Measurements from ENCODE around the gene ADGRB3.
A peak's percentile ranks its signal among the peaks of the same experiment; 100 is the strongest.
"Not testable (repeated sequence)": the region's sequence is repeated elsewhere in the genome, so short reads cannot be mapped to it uniquely, and the experiment has no call there.

ADGRB3 gene

DNA sequence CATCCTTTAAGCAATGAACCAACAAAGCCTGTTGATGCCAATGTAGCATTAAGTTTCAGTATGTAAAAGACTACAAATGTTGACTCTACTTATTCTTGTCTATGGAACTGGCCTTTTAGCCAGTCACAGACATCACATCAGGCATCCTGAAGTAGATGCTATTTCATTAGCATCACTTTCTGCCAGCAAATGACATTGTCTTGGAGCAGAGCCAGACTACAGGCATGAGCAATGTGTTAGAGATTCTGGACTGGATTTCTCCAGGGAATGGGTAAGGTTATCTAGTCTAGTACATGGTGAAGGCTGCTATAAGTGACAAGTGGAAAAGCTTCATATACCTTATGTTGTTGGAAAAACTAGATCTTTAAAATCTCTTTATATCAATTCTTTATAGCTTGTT is 142.9 kb downstream of the ADGRB3 start:
- DNase-seq (ENCODE audit: low spot score in 2 of 2), result no peak
- no peaks in the 10 kb centered on the region for H3K4me1 ChIP-seq
- H3K27me3 ChIP-seq (ENCODE audit: low read depth), result no peaks in the 10 kb centered on the region
- no peaks in the 10 kb centered on the region for H3K9me3 ChIP-seq
- no peak overlapping the region for H3K4me3 ChIP-seq
- in situ Hi-C loops (cut with MboI; ENCODE audit: low sequenced_read_pairs), result no loop called here
- H3K36me3 ChIP-seq (replicated peaks), result no peaks in the 10 kb centered on the region

DNA sequence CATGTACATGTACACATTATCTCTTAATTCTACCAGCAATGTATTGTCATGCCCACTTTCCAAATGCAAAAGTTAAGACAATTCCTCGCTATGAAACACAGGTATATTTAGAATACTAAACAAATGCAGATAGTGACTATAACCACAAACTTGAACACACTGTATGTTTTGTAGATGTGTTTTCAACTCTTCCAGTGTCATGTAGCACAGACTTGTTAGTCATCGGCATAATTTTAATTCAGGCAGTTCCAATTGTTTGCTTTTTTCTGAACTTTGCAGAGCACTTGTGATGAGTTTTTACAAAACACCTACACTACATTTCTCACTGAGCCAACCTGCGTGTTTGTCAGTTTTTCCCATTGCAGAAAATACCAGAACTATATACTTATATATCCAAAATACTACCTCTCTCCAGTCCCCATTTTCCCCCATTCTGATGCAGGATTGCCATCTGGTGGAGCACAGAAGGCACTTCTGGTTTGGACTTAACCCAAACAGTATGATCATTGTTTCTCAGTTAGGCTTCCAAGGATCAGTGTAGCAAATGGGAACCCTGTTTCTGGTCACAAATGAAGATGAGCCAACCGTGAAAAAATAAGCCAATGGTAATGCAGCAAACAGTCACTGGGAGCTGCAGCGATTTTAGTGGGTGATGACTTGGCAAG is 143.4 kb downstream of the ADGRB3 start:
- no peaks in the 10 kb centered on the region for H3K36me3 ChIP-seq (replicated peaks)
- H3K27me3 ChIP-seq (ENCODE audit: low read depth), result no peaks in the 10 kb centered on the region
- no peaks in the 10 kb centered on the region for H3K4me1 ChIP-seq
- in situ Hi-C loops (cut with MboI; ENCODE audit: low sequenced_read_pairs), result no loop called here
- peak; percentile 34 to 41 for DNase-seq (ENCODE audit: low spot score in 2 of 2)
- no peak overlapping the region for H3K4me3 ChIP-seq
- no peaks in the 10 kb centered on the region for H3K9me3 ChIP-seq

DNA sequence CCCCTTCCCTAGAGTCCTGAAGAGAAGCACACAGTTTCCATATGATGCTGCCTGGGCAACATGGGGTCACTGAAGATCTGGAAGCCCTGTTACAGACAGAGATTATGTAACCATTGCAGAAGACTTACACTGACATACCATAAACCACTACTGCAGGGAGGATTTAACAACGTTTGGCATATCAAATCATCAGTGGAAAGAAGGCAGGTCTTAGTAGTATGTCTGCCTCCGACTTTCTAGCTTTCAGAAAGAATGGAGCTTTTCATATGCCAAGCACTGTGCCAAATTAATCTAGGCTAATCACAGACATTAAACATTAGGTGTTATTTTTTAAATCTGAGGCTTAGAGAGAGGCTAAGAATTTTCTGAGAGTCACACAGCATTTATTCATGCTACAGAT is 144.3 kb downstream of the ADGRB3 start:
- H3K4me1 ChIP-seq, result no peaks in the 10 kb centered on the region
- in situ Hi-C loops (cut with MboI; ENCODE audit: low sequenced_read_pairs), result no loop called here
- no peaks in the 10 kb centered on the region for H3K36me3 ChIP-seq (replicated peaks)

DNA sequence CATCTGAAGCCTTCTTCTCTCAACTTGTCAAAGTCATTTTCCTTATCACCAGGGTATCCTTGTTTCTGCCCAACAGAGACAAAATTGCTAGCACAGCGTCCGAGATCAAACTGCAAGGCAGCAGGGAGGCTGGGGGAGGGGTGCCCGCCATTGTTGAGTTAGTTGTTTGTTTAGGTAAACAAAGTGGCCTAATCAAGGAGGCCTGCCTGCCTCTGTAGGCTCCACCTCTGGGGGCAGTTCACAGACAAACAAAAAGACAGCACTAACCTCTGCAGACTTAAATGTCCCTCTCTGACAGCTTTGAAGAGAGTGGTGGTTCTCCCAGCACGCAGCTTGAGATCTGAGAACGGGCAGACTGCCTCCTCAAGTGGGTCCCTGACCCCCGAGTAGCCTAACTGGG is 155.0 kb downstream of the ADGRB3 start:
- H3K27me3 ChIP-seq (ENCODE audit: low read depth); H3K9me3 ChIP-seq; in situ Hi-C loops (cut with MboI; ENCODE audit: low sequenced_read_pairs); H3K4me3 ChIP-seq; H3K36me3 ChIP-seq (replicated peaks); DNase-seq (ENCODE audit: low spot score in 2 of 2); H3K4me1 ChIP-seq: not testable (repeated sequence)

More for the DNA sequence above, 144.3 kb downstream of the ADGRB3 start:
- Histone ChIP-seq H3K27me3 (ENCODE audit: low read depth) (no peaks in the 10 kb centered on the region), H3K9me3 (no peaks in the 10 kb centered on the region), H3K4me3 (no peak overlapping the region)
- no peak for DNase-seq (ENCODE audit: low spot score in 2 of 2)

DNA sequence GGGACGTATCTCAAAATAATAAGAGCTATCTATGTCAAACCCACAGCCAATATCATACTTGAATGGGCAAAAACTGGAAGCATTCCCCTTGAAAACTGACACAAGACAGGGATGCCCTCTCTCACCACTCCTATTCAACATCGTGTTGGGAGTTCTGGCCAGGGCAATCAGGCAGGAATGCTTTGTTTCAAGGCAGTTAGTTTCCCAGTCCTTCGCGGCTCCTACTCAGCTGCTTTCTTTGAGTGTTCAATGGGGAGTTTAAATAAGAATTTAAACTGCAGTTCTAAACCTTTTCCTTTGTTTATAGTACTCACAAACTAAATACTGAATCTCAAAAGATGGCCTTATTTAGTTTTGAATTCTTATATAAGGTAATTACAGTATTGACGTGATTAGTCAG is 179.9 kb downstream of the ADGRB3 start:
- DNase-seq (ENCODE audit: low spot score in 2 of 2), result peak in 1 of 2 experiments; percentile 12
- H3K4me1 ChIP-seq; H3K27me3 ChIP-seq (ENCODE audit: low read depth); H3K36me3 ChIP-seq (replicated peaks); H3K4me3 ChIP-seq; in situ Hi-C loops (cut with MboI; ENCODE audit: low sequenced_read_pairs); H3K9me3 ChIP-seq: not testable (repeated sequence)

DNA sequence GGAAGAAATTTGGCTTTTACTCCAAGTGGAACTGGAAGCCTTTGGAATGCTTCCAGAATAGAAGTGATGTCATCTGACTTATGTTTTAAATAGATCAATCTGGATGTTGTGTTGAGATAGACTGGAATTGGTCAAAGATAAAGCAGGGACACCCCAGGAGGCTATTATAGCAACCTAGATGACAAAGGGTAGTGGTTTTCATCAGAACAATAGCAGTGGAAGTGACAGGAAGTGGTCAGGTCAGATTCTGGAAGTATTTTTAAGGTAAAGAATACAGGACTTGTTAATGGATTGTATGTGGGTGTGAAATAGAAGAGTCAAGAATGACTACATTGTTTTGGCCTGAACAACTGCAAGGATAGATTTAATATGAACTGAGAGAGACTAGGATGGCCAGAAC is 191.4 kb downstream of the ADGRB3 start:
- no peak overlapping the region for H3K4me3 ChIP-seq
- in situ Hi-C loops (cut with MboI; ENCODE audit: low sequenced_read_pairs), result no loop called here
- no peaks in the 10 kb centered on the region for H3K27me3 ChIP-seq (ENCODE audit: low read depth)
- H3K9me3 ChIP-seq, result no peaks in the 10 kb centered on the region
- H3K36me3 ChIP-seq (replicated peaks), result no peaks in the 10 kb centered on the region
- no peak for DNase-seq (ENCODE audit: low spot score in 2 of 2)
- H3K4me1 ChIP-seq, result peaks cover 6% of the 10 kb centered on the region

DNA sequence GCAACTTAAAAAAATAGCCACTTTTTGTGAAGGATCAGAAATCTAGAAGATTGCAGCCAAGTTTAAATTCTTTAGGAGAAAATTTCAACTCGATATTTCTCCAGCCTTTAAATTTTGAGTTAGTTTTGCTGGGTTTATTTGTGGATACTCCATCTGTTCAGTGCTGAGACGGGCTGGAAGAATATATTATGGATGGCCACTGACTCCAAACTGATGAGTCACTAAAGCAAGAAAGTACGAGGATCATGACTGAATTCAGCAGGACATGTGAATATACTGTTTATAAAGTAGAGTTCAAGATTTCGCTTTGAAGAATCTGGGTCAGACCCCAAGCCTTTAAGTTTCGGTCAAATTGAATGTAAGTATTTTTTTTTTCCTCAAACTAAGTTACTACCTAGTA is 199.5 kb downstream of the ADGRB3 start:
- DNase-seq (ENCODE audit: low spot score in 2 of 2), result no peak
- H3K36me3 ChIP-seq (replicated peaks), result no peaks in the 10 kb centered on the region
- no peaks in the 10 kb centered on the region for H3K27me3 ChIP-seq (ENCODE audit: low read depth)
- H3K9me3 ChIP-seq, result no peaks in the 10 kb centered on the region
- in situ Hi-C loops (cut with MboI; ENCODE audit: low sequenced_read_pairs), result no loop called here
- H3K4me3 ChIP-seq, result no peak overlapping the region
- H3K4me1 ChIP-seq, result no peaks in the 10 kb centered on the region

DNA sequence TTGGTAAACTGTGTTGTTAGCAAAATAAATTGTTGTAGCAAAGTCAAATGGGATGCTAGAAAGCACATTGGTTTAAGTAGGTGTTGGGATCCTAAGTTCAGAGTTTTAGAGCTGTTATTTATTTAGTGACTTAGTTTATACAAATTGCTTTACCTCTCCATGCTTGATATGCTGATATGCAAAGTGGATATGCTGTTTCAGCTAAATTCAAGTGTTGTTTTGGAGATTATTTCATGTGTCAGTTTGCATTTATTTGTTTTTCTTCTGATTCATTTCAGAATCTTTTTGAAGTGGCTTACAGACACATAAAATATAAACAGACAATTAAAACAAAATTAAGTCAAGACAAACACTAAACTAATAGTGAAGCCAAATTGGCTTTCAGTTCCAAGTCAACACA is 203.5 kb downstream of the ADGRB3 start:
- in situ Hi-C loops (cut with MboI; ENCODE audit: low sequenced_read_pairs), result no loop called here

DNA sequence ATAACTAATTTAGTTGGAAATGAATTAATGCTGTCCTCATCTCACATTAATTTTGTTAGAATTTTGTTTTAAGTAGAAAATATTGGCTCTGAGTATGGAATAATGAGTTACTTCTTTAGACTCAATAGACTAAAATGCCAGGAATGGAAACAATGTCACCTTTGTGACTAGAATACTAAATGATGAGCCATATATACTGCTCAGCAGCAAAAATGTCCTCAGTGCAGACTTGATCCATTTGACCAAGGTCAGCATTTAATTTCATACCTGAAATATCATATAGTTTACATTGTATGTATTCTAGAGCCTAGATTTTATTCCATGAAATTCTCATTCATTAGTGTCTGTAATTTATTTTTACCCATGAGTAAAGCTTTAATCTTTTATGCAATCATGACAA is 217.7 kb downstream of the ADGRB3 start:
- Histone ChIP-seq H3K9me3 (no peaks in the 10 kb centered on the region), H3K36me3 (replicated peaks) (no peaks in the 10 kb centered on the region), H3K4me1 (no peaks in the 10 kb centered on the region), H3K27me3 (ENCODE audit: low read depth) (no peaks in the 10 kb centered on the region), H3K4me3 (no peak overlapping the region)
- in situ Hi-C loops (cut with MboI; ENCODE audit: low sequenced_read_pairs), result no loop called here
- DNase-seq (ENCODE audit: low spot score in 2 of 2), result no peak

More for the DNA sequence above, 203.5 kb downstream of the ADGRB3 start:
- H3K9me3 ChIP-seq, result 0 out of 2 replicates have a peak, but pooled peaks cover 2% of the 10 kb centered on the region
- H3K36me3 ChIP-seq (replicated peaks), result no peaks in the 10 kb centered on the region
- H3K4me1 ChIP-seq, result no peaks in the 10 kb centered on the region
- H3K27me3 ChIP-seq (ENCODE audit: low read depth), result no peaks in the 10 kb centered on the region
- no peak for DNase-seq (ENCODE audit: low spot score in 2 of 2)
- no peak overlapping the region for H3K4me3 ChIP-seq

DNA sequence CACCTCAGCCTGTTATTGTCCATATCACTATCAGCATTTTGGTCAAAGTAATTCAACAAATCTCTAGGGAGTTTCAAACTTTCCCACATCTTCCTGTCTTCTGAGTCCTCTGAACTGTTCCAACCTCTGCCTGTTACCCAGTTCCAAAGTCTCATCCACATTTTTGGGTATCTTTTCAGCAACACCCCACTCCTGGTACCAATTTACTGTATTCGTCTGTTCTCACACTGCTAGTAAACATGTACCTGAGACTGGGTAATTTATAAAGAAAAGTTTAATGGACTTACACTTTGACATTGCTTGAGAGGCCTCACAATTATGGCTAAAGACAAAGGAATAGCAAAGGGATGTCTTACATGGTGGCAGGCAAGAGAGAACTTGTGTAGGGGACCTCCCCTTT is 224.2 kb downstream of the ADGRB3 start:
- Histone ChIP-seq H3K36me3 (replicated peaks) (no peaks in the 10 kb centered on the region), H3K4me3 (no peak overlapping the region), H3K4me1 (no peaks in the 10 kb centered on the region), H3K9me3 (no peaks in the 10 kb centered on the region), H3K27me3 (ENCODE audit: low read depth) (no peaks in the 10 kb centered on the region)
- in situ Hi-C loops (cut with MboI; ENCODE audit: low sequenced_read_pairs), result no loop called here
- DNase-seq (ENCODE audit: low spot score in 2 of 2), result no peak

DNA sequence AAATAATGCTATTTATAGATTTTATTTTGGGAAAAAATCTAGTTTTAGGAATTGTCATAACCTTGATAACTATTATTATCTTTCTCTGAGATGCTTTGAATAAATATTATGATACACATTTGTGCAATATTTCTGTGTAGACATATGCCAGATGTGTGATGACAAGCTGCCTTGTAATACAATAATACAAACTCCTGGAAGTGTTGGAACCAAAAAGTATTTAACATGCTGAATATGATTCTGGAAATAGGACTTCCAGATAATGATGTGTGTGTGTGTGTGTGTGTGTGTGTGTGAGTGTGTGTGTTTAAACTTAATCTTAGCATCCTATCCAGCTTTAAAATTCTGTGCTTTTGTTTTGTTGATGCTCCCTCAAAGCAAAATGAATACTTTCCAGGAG is 233.6 kb downstream of the ADGRB3 start:
- Histone ChIP-seq H3K36me3 (replicated peaks) (no peaks in the 10 kb centered on the region), H3K4me3 (no peak overlapping the region), H3K9me3 (no peaks in the 10 kb centered on the region), H3K4me1 (no peaks in the 10 kb centered on the region), H3K27me3 (ENCODE audit: low read depth) (no peaks in the 10 kb centered on the region)
- no peak for DNase-seq (ENCODE audit: low spot score in 2 of 2)
- in situ Hi-C loops (cut with MboI; ENCODE audit: low sequenced_read_pairs), result no loop called here

DNA sequence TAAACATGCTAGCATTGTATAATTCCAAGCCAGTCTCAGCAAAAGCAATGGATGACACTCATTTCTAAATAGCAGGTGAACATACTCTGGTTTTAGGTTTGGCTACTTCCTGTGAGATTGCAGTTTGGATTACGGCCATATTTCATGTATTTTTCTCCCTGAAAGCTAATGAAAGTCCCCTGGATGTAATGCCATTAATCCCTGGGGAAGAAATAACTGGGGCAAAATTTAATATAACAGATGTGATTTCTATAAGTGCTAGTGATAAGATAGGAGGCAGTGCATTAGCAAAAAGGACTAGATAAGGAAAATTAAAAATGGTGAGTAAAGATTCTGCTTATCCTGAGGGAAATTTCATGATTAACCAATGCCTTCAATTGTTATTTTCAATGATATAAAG is 238.2 kb downstream of the ADGRB3 start:
- no peak overlapping the region for H3K4me3 ChIP-seq
- H3K4me1 ChIP-seq, result no peaks in the 10 kb centered on the region
- H3K27me3 ChIP-seq (ENCODE audit: low read depth), result no peaks in the 10 kb centered on the region; the same call in 1 of the 2 replicates
- DNase-seq (ENCODE audit: low spot score in 2 of 2), result no peak
- in situ Hi-C loops (cut with MboI; ENCODE audit: low sequenced_read_pairs), result no loop called here
- H3K9me3 ChIP-seq, result no peaks in the 10 kb centered on the region
- no peaks in the 10 kb centered on the region for H3K36me3 ChIP-seq (replicated peaks)

DNA sequence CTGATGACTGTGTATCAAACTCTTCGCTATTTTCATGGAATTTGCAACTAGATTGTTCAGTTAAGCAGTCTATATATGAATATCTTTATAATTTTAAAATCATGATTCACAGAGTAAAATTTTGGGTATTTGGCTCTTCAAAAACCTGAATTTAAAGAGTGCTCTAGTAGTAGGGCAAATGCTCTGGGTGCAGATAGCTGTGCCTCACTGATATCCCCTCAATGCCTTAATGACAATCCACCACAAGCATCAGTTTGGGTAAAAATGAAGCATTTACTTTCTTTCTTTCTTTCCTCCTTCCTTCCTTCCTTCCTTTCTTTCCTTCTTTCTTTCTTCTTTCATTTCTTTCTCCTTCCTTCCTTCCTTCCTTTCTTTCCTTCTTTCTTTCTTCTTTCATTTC is 239.7 kb downstream of the ADGRB3 start:
- in situ Hi-C loops (cut with MboI; ENCODE audit: low sequenced_read_pairs), result no loop called here
- no peaks in the 10 kb centered on the region for H3K36me3 ChIP-seq (replicated peaks)
- no peak overlapping the region for H3K4me3 ChIP-seq
- no peaks in the 10 kb centered on the region for H3K9me3 ChIP-seq
- no peaks in the 10 kb centered on the region; the same call in 1 of the 2 replicates for H3K27me3 ChIP-seq (ENCODE audit: low read depth)
- no peaks in the 10 kb centered on the region for H3K4me1 ChIP-seq
- DNase-seq (ENCODE audit: low spot score in 2 of 2), result no peak

DNA sequence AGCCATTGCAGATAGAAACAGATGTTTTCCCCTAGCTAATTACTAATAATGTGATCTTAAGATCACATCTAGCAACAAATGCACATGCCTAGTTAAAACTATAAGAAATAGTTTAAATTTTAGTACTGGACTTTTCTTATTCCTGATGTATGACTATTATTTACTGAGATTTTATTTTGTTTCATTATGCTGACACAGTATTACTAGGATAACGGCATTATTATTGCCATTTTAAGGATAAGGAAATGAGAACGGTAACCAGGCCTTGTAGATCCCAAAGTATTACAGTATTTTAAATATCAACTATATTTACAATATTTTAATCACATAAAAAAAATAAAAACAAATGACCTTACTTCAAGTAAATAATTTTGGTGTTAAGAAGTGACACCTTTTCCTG is 240.3 kb downstream of the ADGRB3 start:
- Histone ChIP-seq H3K27me3 (ENCODE audit: low read depth) (no peaks in the 10 kb centered on the region; the same call in 1 of the 2 replicates), H3K4me3 (no peak overlapping the region), H3K36me3 (replicated peaks) (no peaks in the 10 kb centered on the region), H3K9me3 (no peaks in the 10 kb centered on the region), H3K4me1 (no peaks in the 10 kb centered on the region)
- no peak for DNase-seq (ENCODE audit: low spot score in 2 of 2)
- in situ Hi-C loops (cut with MboI; ENCODE audit: low sequenced_read_pairs), result no loop called here

Measured in HAP-1 (cell line).